ENCODE data around the gene SYNDIG1L. TPM values are rescaled to one million over a fixed set of nuclear protein-coding genes. Genes with fewer than 3 reads are reported as not detected.

The SYNDIG1L gene
- total and polyA plus RNA-seq, 2 donors (not counting 3 experiments of a cell fraction or from before 2014, with no cell fraction given), result not detected

DNA sequence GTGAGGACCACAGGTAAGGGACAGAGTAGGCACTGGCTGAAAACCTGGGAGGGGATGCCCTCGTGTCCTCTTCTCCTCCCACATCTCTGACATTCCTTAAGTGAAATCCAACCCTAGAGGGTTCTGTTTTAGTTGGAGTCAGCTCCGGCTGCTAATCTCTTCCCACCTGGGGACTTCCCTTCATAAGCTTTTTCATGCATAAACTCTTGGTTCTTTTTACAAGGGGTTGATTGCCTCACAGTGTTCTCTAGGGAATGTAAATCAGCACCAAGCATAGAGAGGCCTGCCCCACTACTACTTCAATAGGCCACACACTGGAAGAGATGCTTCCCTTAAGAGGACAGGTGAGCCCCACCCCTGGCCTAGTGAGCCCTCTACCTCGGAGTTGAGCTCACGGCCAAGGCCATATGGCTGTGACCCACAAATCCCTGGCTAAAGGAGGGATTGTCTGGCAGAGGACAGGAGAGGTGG is 3.2 kb upstream of the SYNDIG1L start:
- Histone ChIP-seq H3K4me2 (ENCODE audit: insufficient read depth, low read length) (no peak overlapping the region), H3K9ac (replicated peaks; ENCODE audit: extremely low read depth, insufficient read depth, low read length) (no peak overlapping the region), H3K36me3 (ENCODE audit: control insufficient read depth in 2 of 2, extremely low read depth in 1 of 2, insufficient read depth in 2 of 2, low read length in 2 of 2) (no peaks in the 10 kb centered on the region), H3K9me3 (replicated peaks; ENCODE audit: control insufficient read depth, insufficient read depth, low read length) (no peaks in the 10 kb centered on the region), H3K4me3 (replicated peaks in 1 of 3; ENCODE audit: insufficient read depth in 1 of 3, low read depth in 1 of 3, low read length in 3 of 3) (no peak overlapping the region), H3K4me1 (ENCODE audit: control insufficient read depth, extremely low read depth, insufficient read depth, low read length) (no peaks in the 10 kb centered on the region), H3K9me1 (replicated peaks; ENCODE audit: control insufficient read depth, extremely low read depth, insufficient read depth, low read length) (no peaks in the 10 kb centered on the region), H3K27me3 (ENCODE audit: control insufficient read depth in 2 of 2, insufficient read depth in 2 of 2, low read length in 2 of 2) (peaks cover 8 to 21% of the 10 kb centered on the region in 2 experiments), H2AFZ (ENCODE audit: low read depth, low read length) (no peak overlapping the region), H4K20me1 (replicated peaks; ENCODE audit: control insufficient read depth, extremely low read depth, insufficient read depth, low read length) (no peaks in the 10 kb centered on the region), H3K27ac (ENCODE audit: insufficient read depth, low read depth, low read length) (no peak overlapping the region), H3K79me2 (ENCODE audit: control insufficient read depth, insufficient read depth, low read length) (no peaks in the 10 kb centered on the region)
- BruUV-seq (replicated peaks), result no TSS peak
- dilution Hi-C loops (cut with MboI; ENCODE audit: extremely low pct_ligation_motif_present, low sequenced_read_pairs) (no loop called here), intact Hi-C loops (cut with micrococcal nuclease) (no loop called here)
- no peak for DNase-seq (ENCODE audit: low read depth, low spot score)
- no peak for FAIRE-seq
- CTCF ChIA-PET, result no interaction called here
- no peak for TF ChIP-seq GATA2 (IDR thresholded peaks at IDR 0.05; ENCODE audit: insufficient read depth, insufficient read length, low read depth, low read length)
- TF ChIP-seq, protein P1, sequence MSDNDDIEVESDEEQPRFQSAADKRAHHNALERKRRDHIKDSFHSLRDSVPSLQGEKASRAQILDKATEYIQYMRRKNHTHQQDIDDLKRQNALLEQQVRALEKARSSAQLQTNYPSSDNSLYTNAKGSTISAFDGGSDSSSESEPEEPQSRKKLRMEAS (IDR thresholded peaks at IDR 0.05; ENCODE audit: insufficient read depth, insufficient read length), result no peak
- POLR2A ChIA-PET, result no interaction called here

DNA sequence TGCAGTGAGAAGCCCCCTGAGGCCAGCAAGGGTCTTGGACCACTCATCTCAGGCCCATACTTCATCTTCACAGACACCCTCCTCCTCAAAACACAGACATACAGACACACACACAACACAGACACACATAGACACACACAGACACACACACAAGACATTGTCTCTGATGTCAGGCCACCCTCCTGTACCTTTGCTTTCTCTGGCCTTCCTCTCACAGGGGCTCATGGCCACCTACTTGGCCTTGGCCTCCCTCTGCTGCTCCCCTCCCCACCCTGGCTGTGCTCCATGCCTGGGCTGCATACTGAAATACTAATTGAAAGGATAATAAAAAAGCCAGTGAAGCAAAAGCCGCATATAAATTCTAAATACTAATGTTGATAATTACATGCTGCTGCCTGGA is 1.6 kb upstream of the SYNDIG1L start:
- H3K79me2 ChIP-seq (ENCODE audit: control insufficient read depth, insufficient read depth, low read length), result no peaks in the 10 kb centered on the region
- no peaks in the 10 kb centered on the region for H3K36me3 ChIP-seq (ENCODE audit: control insufficient read depth in 2 of 2, extremely low read depth in 1 of 2, insufficient read depth in 2 of 2, low read length in 2 of 2)
- no peak overlapping the region for H3K4me2 ChIP-seq (ENCODE audit: insufficient read depth, low read length)
- no peaks in the 10 kb centered on the region for H3K9me1 ChIP-seq (replicated peaks; ENCODE audit: control insufficient read depth, extremely low read depth, insufficient read depth, low read length)
- no peak overlapping the region for H2AFZ ChIP-seq (ENCODE audit: low read depth, low read length)
- FAIRE-seq (no peak), DNase-seq (ENCODE audit: low read depth, low spot score) (no peak)
- dilution Hi-C loops (cut with MboI; ENCODE audit: extremely low pct_ligation_motif_present, low sequenced_read_pairs), result no loop called here
- no TSS peak for BruUV-seq (replicated peaks)
- intact Hi-C loops (cut with micrococcal nuclease), result no loop called here
- H4K20me1 ChIP-seq (replicated peaks; ENCODE audit: control insufficient read depth, extremely low read depth, insufficient read depth, low read length), result no peaks in the 10 kb centered on the region
- H3K4me3 ChIP-seq (replicated peaks in 1 of 3; ENCODE audit: insufficient read depth in 1 of 3, low read depth in 1 of 3, low read length in 3 of 3), result no peak overlapping the region
- no peaks in the 10 kb centered on the region for H3K9me3 ChIP-seq (replicated peaks; ENCODE audit: control insufficient read depth, insufficient read depth, low read length)
- ChIA-PET POLR2A (no interaction called here), CTCF (no interaction called here)
- TF ChIP-seq, protein P1 (IDR thresholded peaks at IDR 0.05; ENCODE audit: insufficient read depth, insufficient read length), result no peak
- TF ChIP-seq POLR2A (IDR thresholded peaks at IDR 0.05; ENCODE audit: low read depth, low read length), result no peak
- no peak overlapping the region for H3K27ac ChIP-seq (ENCODE audit: insufficient read depth, low read depth, low read length)
- peaks cover 8 to 18% of the 10 kb centered on the region in 2 experiments for H3K27me3 ChIP-seq (ENCODE audit: control insufficient read depth in 2 of 2, insufficient read depth in 2 of 2, low read length in 2 of 2)
- H3K9ac ChIP-seq (replicated peaks; ENCODE audit: extremely low read depth, insufficient read depth, low read length), result no peak overlapping the region
- no peaks in the 10 kb centered on the region for H3K4me1 ChIP-seq (ENCODE audit: control insufficient read depth, extremely low read depth, insufficient read depth, low read length)
